Prostate gland (tissue), 2 donors: ENCODE data around the gene FKBP2. TPM values are rescaled to one million over a fixed set of nuclear protein-coding genes. Genes with fewer than 3 reads are reported as not detected.

ENCODE experiments used
- DNase-seq: peaks from one replicate; pipeline ENCODE4 v3.0.0-alpha.2; 2019; ENCODE audit warnings: low spot score
- H3K27ac ChIP-seq, 2 donors: fragments of 200-600 bp; sonication (generic); 2 replicates each; pipeline ENCODE4 v1.5.1; 2017 to 2019
- H3K27me3 ChIP-seq: fragments of 200-600 bp; sonication (generic); replicated peaks from 2 replicates; pipeline ENCODE4 v1.5.1; 2019; ENCODE audit not compliant: insufficient read depth
- H3K36me3 ChIP-seq, 2 donors: fragments of 200-600 bp; sonication (generic); 1 replicate in 1 of 2; 2 replicates in 1 of 2; pipeline versions ENCODE4 v1.5.1 to v1.8.1; 2017 to 2019
- H3K4me1 ChIP-seq: fragments of 200-600 bp; sonication (generic); replicated peaks from 2 replicates; pipeline ENCODE4 v1.5.1; 2019
- H3K4me3 ChIP-seq, 2 donors: fragments of 200-600 bp; sonication (generic); 2 replicates each; pipeline ENCODE4 v1.5.1; 2017 to 2019
- H3K9me3 ChIP-seq: fragments of 200-600 bp; sonication (generic); 2 replicates; pipeline ENCODE4 v1.5.1; 2017
- CTCF ChIP-seq, 4 experiments: fragments of 200-600 bp in 2 of 4; fragments of 450-650 bp in 2 of 4; sonication (generic) in 2 of 4; IDR thresholded peaks; 1 replicate in 3 of 4; 2 replicates in 1 of 4; pipeline ENCODE4 v1.5.1; 2016 to 2019; ENCODE audit warnings: antibody characterized with exemption in 4 of 4, mild to moderate bottlenecking in 2 of 4, moderate library complexity in 2 of 4
- POLR2A ChIP-seq: fragments of 450-650 bp; IDR thresholded peaks from one replicate; pipeline ENCODE4 v1.6.1; 2016; ENCODE audit warnings: antibody characterized with exemption, mild to moderate bottlenecking
- POLR2AphosphoS5 ChIP-seq: sonication (generic); formaldehyde crosslinking; IDR thresholded peaks from one replicate; pipeline ENCODE4 v1.6.1; 2017; ENCODE audit warnings: antibody characterized with exemption
- WGBS: methylation state at CpG from one replicate; pipeline ENCODE4 v1.1.5; 2018; 5-methylcytosine and 5-hydroxymethylcytosine counted together
- intact Hi-C: fragments of 100-400 bp; cut with DNase I; formaldehyde crosslinking; loops from one replicate; pipeline ENCODE4 v1.14.2; 2022
- total RNA-seq, 2 donors: library from RNA; depleted of rRNA; stranded (reverse); fragments of >200 nt; gene quantifications; one replicate each; pipeline ENCODE4 v1.1.0, GENCODE V29; 2016

Gene FKBP2
- total RNA-seq, 2 donors from 2014 or later = 138 to 164 TPM

- Histone ChIP-seq H3K27me3 (no peaks in the 10 kb centered on the region), H3K36me3 (no peaks in the 10 kb centered on the region), H3K9me3 (no peaks in the 10 kb centered on the region), H3K27ac (peak overlapping the region; percentile 82 to 86), H3K4me3 (peak overlapping the region; percentile 69 to 75), H3K4me1 (peaks cover 20% of the 10 kb centered on the region)
- 77% methylated on average over 12 of the region's 12 CpGs for WGBS
- intact Hi-C loops = no loop called here
- no peak for DNase-seq
- no peak for TF ChIP-seq POLR2AphosphoS5
- no peak for TF ChIP-seq POLR2A
- TF ChIP-seq CTCF (IDR thresholded peaks at IDR 0.05) = no peak
These were observed 5.3 kb upstream of the FKBP2 start for GRCh38 chr11:64235437-64236161.

GRCh38 chr11:64237484-64237951 is 3.4 kb upstream of the FKBP2 start:
- no peaks in the 10 kb centered on the region for H3K36me3 ChIP-seq
- H3K27ac ChIP-seq = peak overlapping the region; percentile 52 to 72
- H3K9me3 ChIP-seq = no peaks in the 10 kb centered on the region
- TF ChIP-seq POLR2A (no peak), CTCF (IDR thresholded peaks at IDR 0.05) (peak in 2 of 4 experiments; percentile 40 to 42), POLR2AphosphoS5 (peak; percentile 97)
- peak; percentile 95 for DNase-seq
- WGBS = 34% methylated on average over 12 of the region's 12 CpGs
- H3K27me3 ChIP-seq = no peaks in the 10 kb centered on the region
- no peak overlapping the region for H3K4me3 ChIP-seq
- H3K4me1 ChIP-seq = peaks cover 20% of the 10 kb centered on the region
- intact Hi-C loops = loop anchor here (1.0 kb wide), 1 partner anchor 10 kb away; no protein-coding TSS in a partner anchor

GRCh38 chr11:64238076-64238475 is 2.8 kb upstream of the FKBP2 start:
- 81% methylated on average over 9 of the region's 9 CpGs for WGBS
- no peaks in the 10 kb centered on the region for H3K36me3 ChIP-seq
- TF ChIP-seq POLR2AphosphoS5 (no peak), POLR2A (no peak), CTCF (IDR thresholded peaks at IDR 0.05) (no peak)
- peak overlapping the region; percentile 52 to 72 for H3K27ac ChIP-seq
- intact Hi-C loops = no loop called here
- H3K27me3 ChIP-seq = no peaks in the 10 kb centered on the region
- H3K4me3 ChIP-seq = no peak overlapping the region
- peaks cover 24% of the 10 kb centered on the region for H3K4me1 ChIP-seq
- H3K9me3 ChIP-seq = no peaks in the 10 kb centered on the region
- DNase-seq = no peak

- TF ChIP-seq CTCF (IDR thresholded peaks at IDR 0.05) = no peak
- TF ChIP-seq POLR2A = no peak
- no peak for TF ChIP-seq POLR2AphosphoS5
- 89% methylated on average over 5 of the region's 5 CpGs for WGBS
- H3K4me1 ChIP-seq = peaks cover 18% of the 10 kb centered on the region
- peak overlapping the region in 1 of 2 donors; percentile 72 for H3K27ac ChIP-seq
- H3K27me3 ChIP-seq = no peaks in the 10 kb centered on the region
- no peaks in the 10 kb centered on the region for H3K36me3 ChIP-seq
- no peak for DNase-seq
- no peaks in the 10 kb centered on the region for H3K9me3 ChIP-seq
- no peak overlapping the region for H3K4me3 ChIP-seq
- intact Hi-C loops = no loop called here
These were observed 1.9 kb upstream of the FKBP2 start for GRCh38 chr11:64238999-64239398.
